Activated CD8-positive, alpha-beta T cell treated with anti-CD3 and anti-CD28 coated beads for 36 hours (primary cell): Measurements from ENCODE around the gene ARMH4. TPM values are rescaled to one million over a fixed set of nuclear protein-coding genes. Genes with fewer than 3 reads are reported as not detected.

Source experiments
- ATAC-seq: fragments of 200-7000 bp; cut with Tn5 transposase; one replicate; pipeline ENCODE4 v1.10.0; 2021; ENCODE audit warnings: mild to moderate bottlenecking, moderate library complexity
- CTCF ChIA-PET: fragments of 350-600 bp; sonication (Branson Sonifier 250); formaldehyde crosslinking; loops from one replicate; lab custom pipeline; 2021; ENCODE audit warnings: antibody characterized with exemption; lab: Charles Lee
- POLR2A ChIA-PET: fragments of 350-600 bp; sonication (Branson Sonifier 250); formaldehyde crosslinking; loops from one replicate; lab custom pipeline; 2021; ENCODE audit warnings: antibody characterized with exemption; lab: Charles Lee
- DNase-seq: peaks from one replicate; pipeline ENCODE4 v3.0.0-alpha.2; 2020
- H3K27ac Mint-ChIP-seq: one replicate; pipeline ENCODE4 v1.8.0; 2021; ENCODE audit warnings: mild to moderate bottlenecking, mixed read lengths
- H3K27me3 Mint-ChIP-seq: one replicate; pipeline ENCODE4 v1.8.0; 2021; ENCODE audit warnings: mixed read lengths
- H3K36me3 Mint-ChIP-seq: one replicate; pipeline ENCODE4 v1.8.0; 2021; ENCODE audit warnings: low read depth, mixed read lengths
- H3K4me1 Mint-ChIP-seq: one replicate; pipeline ENCODE4 v1.8.0; 2021; ENCODE audit warnings: low read depth, mixed read lengths
- H3K4me3 Mint-ChIP-seq: one replicate; pipeline ENCODE4 v1.8.0; 2021; ENCODE audit warnings: mild to moderate bottlenecking, moderate library complexity, mixed read lengths
- H3K9me3 Mint-ChIP-seq: one replicate; pipeline ENCODE4 v1.8.0; 2021; ENCODE audit warnings: mixed read lengths
- intact Hi-C: fragments of 100-400 bp; cut with micrococcal nuclease; formaldehyde crosslinking; loops from one replicate; pipeline ENCODE4 v1.10.0; 2022
- total RNA-seq, 2 experiments: library from RNA; stranded (reverse); gene quantifications; one replicate each; pipeline ENCODE4 v1.2.3, GENCODE V29; 2021
- TF ChIP-seq, protein P1 (sequence below): fragments of 200-600 bp; IDR thresholded peaks from one replicate; pipeline ENCODE4 v1.8.0; 2022; ENCODE audit warnings: antibody characterized with exemption, mild to moderate bottlenecking

Gene ARMH4
- total RNA-seq, 2 experiments from 2014 or later, result not detected

DNA sequence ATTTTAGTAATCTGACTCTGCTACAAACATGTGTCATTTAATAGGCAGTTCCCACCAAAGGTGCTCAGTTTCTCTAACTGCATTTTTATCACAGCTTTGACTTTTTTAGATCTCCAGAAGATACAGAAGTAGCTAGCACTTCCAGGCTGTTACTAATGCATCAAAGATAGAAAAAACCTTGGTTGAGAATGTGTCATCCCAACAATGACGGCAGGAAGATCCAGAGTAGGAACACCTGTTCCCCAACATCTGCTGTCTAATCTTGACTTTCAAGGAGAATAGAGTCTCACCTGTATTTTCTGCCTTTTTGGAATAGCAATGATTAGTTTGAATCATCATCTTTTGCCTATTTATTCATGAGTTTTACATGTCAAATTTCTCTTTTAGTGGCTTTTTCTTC, 45.0 kb downstream of the ARMH4 start:
- Mint-ChIP-seq H3K9me3 (no peaks in the 10 kb centered on the region), H3K36me3 (no peaks in the 10 kb centered on the region), H3K27ac (no peak overlapping the region), H3K4me3 (no peak overlapping the region), H3K27me3 (peaks cover 15% of the 10 kb centered on the region), H3K4me1 (no peaks in the 10 kb centered on the region)
- intact Hi-C loops, result loop anchor here (5.0 kb wide), 2 partner anchors 60 to 290 kb away; partner anchors contain the start of gene TOMM20L
- ChIA-PET POLR2A (no interaction called here), CTCF (interaction anchor here (1.1 to 4.9 kb wide), 3 partner anchors 25 to 59 kb away, joined by 3 to 51 read pairs (median 4); no protein-coding TSS in a partner anchor)
- ATAC-seq (no peak), DNase-seq (no peak)
- TF ChIP-seq, protein P1, sequence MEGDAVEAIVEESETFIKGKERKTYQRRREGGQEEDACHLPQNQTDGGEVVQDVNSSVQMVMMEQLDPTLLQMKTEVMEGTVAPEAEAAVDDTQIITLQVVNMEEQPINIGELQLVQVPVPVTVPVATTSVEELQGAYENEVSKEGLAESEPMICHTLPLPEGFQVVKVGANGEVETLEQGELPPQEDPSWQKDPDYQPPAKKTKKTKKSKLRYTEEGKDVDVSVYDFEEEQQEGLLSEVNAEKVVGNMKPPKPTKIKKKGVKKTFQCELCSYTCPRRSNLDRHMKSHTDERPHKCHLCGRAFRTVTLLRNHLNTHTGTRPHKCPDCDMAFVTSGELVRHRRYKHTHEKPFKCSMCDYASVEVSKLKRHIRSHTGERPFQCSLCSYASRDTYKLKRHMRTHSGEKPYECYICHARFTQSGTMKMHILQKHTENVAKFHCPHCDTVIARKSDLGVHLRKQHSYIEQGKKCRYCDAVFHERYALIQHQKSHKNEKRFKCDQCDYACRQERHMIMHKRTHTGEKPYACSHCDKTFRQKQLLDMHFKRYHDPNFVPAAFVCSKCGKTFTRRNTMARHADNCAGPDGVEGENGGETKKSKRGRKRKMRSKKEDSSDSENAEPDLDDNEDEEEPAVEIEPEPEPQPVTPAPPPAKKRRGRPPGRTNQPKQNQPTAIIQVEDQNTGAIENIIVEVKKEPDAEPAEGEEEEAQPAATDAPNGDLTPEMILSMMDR, result no peak

DNA sequence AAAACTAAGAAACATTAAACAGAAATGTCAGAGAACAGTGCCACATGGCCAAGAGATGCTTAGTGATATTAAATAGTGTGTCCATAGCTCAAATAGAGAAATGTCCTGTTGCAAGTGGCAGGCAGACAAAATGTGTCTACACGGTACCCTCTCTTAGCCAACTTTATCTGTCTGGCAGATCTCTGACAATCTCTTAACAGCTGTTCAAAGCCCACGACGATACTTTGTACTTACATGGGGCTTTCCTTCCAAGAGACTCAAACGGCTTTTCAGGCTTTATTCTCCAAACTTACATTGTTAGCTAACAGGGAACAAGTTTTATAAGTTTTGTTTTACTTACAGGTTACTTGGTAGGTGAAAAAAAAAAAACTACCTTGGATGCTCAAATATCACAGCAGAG, 45.6 kb downstream of the ARMH4 start:
- ATAC-seq (no peak), DNase-seq (no peak)
- Mint-ChIP-seq H3K27ac (no peak overlapping the region), H3K4me1 (no peaks in the 10 kb centered on the region), H3K27me3 (peaks cover 15% of the 10 kb centered on the region), H3K36me3 (no peaks in the 10 kb centered on the region), H3K9me3 (no peaks in the 10 kb centered on the region), H3K4me3 (no peak overlapping the region)
- TF ChIP-seq, protein P1, result no peak
- POLR2A ChIA-PET, result no interaction called here
- intact Hi-C loops, result loop anchor here (5.0 kb wide), 2 partner anchors 61 to 291 kb away; partner anchors contain the start of gene TOMM20L
- CTCF ChIA-PET, result interaction anchor here (1.1 to 4.9 kb wide), 3 partner anchors 25 to 289 kb away, joined by 3 to 51 read pairs (median 4); partner anchors contain the start of gene TOMM20L

DNA sequence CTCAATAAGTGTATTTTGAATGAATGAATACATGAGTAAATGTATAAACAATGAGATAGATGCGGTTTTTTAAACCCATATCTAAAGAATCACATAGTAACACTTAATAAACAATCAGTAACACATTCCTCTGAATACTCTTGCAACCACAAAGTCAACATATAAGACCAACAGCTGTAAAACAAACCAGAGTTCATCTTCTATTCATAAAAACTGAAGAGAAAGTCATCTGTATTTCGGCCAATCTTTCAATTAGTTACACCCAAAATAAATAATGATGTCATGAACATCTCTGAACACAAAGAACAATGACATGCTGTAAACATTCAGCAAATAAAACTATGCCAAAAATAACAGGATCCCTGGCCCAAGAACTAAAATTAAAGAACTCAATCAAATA, 47.2 kb downstream of the ARMH4 start:
- POLR2A ChIA-PET, result no interaction called here
- H3K27me3 Mint-ChIP-seq, result peaks cover 14% of the 10 kb centered on the region
- DNase-seq (no peak), ATAC-seq (no peak)
- H3K4me1 Mint-ChIP-seq, result no peaks in the 10 kb centered on the region
- no peak overlapping the region for H3K27ac Mint-ChIP-seq
- H3K9me3 Mint-ChIP-seq, result no peaks in the 10 kb centered on the region
- CTCF ChIA-PET, result no interaction called here
- no peaks in the 10 kb centered on the region for H3K36me3 Mint-ChIP-seq
- intact Hi-C loops, result loop anchor here (5.0 kb wide), 2 partner anchors 62 to 292 kb away; partner anchors contain the start of gene TOMM20L
- H3K4me3 Mint-ChIP-seq, result no peak overlapping the region
- TF ChIP-seq, protein P1, result no peak

DNA sequence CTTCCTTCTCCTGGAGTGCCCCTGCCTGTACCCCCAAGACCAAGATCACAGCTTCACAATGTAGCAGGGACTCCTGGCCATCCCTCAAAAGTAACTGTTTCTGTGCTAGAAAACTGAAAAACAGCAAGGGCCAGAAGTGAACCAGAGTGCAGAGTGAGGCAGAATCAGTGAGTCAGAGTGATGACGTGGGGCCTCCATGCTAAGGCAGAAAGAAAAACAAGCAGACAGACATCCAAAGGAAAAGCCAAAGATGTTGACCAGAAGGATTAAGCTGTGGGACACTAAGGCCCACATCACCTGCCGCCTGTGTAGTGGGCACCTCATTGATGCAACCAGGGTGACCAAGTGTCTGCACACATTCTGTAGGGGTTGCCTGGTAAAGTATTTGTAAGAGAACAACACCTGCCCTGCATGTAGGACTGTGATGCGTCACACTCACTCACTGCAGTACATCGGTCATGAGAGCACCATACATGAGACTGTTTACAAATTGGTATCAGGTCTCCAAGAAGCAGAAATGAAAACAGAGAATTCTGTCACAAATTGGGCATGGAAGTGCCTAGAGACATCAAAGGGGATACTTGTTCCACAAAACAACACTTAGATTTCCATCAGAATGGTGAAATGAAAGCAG, 51.2 kb downstream of the ARMH4 start:
- ChIA-PET POLR2A (no interaction called here), CTCF (interaction anchor here (0.7 kb wide), 1 partner anchor 9 kb away, joined by 3 read pairs; no protein-coding TSS in a partner anchor)
- ATAC-seq (no peak), DNase-seq (no peak)
- Mint-ChIP-seq H3K27ac (no peak overlapping the region), H3K4me3 (no peak overlapping the region), H3K36me3 (no peaks in the 10 kb centered on the region), H3K4me1 (no peaks in the 10 kb centered on the region), H3K9me3 (no peaks in the 10 kb centered on the region), H3K27me3 (peaks cover 9% of the 10 kb centered on the region)
- intact Hi-C loops, result no loop called here
- TF ChIP-seq, protein P1, result no peak

DNA sequence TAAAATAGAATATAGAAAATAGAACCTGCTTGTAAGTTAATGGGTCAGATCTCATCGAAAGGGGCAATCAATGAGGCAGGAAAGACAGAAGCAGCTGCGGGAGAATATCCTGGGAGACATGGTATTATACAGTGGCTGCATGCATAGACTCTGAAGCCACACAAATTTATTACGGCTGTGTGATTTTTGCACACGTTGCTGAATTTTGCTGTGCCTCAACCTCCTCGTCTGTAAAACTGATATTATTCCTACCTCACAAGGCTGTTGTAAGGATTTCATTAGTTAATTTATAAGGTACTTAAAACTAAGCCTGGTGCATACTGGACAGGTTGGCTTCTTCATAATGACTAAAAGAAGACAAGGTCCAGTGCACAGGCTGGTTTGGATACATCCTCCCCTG, 52.3 kb downstream of the ARMH4 start:
- TF ChIP-seq, protein P1, result no peak
- Mint-ChIP-seq H3K27me3 (peaks cover 6% of the 10 kb centered on the region), H3K4me1 (no peaks in the 10 kb centered on the region), H3K36me3 (no peaks in the 10 kb centered on the region), H3K9me3 (no peaks in the 10 kb centered on the region), H3K4me3 (no peak overlapping the region), H3K27ac (no peak overlapping the region)
- ATAC-seq (no peak), DNase-seq (no peak)
- ChIA-PET CTCF (no interaction called here), POLR2A (no interaction called here)
- intact Hi-C loops, result no loop called here
